Neural cell (in vitro differentiated cells): ENCODE data around the gene IMMP2L. TPM values are rescaled to one million over a fixed set of nuclear protein-coding genes. Genes with fewer than 3 reads are reported as not detected.

Experiments
- H2AFZ ChIP-seq: fragments of 200-600, 300-800 bp; sonication (generic), shearing (Covaris generic); 2 replicates; pipeline ENCODE4 v1.6.0; 2014; ENCODE audit warnings: low read depth, mild to moderate bottlenecking, antibody characterized with exemption, low read length, moderate library complexity
- H3F3A ChIP-seq: fragments of 200-600 bp; shearing (Covaris generic); 2 replicates; pipeline ENCODE4 v1.6.1; 2016; ENCODE audit warnings: mild to moderate bottlenecking, moderate library complexity, mixed read lengths, antibody characterized with exemption, low read length; ENCODE audit not compliant: insufficient read depth, poor library complexity, severe bottlenecking
- H3K27ac ChIP-seq: fragments of 200-600, 300-800 bp; sonication (generic), shearing (Covaris generic); 2 replicates; pipeline ENCODE4 v1.5.1; 2014; ENCODE audit warnings: mild to moderate bottlenecking, low read length, moderate library complexity
- H3K27me3 ChIP-seq: fragments of 300-800, 200-600 bp; sonication (generic), shearing (Covaris generic); 2 replicates; pipeline ENCODE4 v1.6.0; 2014; ENCODE audit warnings: mild to moderate bottlenecking, low read depth, low read length, moderate library complexity; ENCODE audit not compliant: insufficient read depth
- H3K36me3 ChIP-seq: fragments of 300-800, 200-600 bp; sonication (generic), shearing (Covaris generic); 2 replicates; pipeline ENCODE4 v1.5.1; 2014; ENCODE audit warnings: mild to moderate bottlenecking, antibody characterized with exemption, low read length, moderate library complexity; ENCODE audit not compliant: insufficient read depth
- H3K4me2 ChIP-seq: fragments of 300-800, 200-600 bp; sonication (generic), shearing (Covaris generic); 2 replicates; pipeline ENCODE4 v1.6.0; 2014; ENCODE audit warnings: mild to moderate bottlenecking, low read length
- H3K4me3 ChIP-seq: fragments of 300-800, 200-600 bp; sonication (generic), shearing (Covaris generic); 2 replicates; pipeline ENCODE4 v1.5.1; 2014; ENCODE audit warnings: mild to moderate bottlenecking, low read length, moderate library complexity
- H3K79me2 ChIP-seq: fragments of 200-600 bp; shearing (Covaris generic); replicated peaks from 2 replicates; pipeline ENCODE4 v1.6.0; 2014; ENCODE audit warnings: mild to moderate bottlenecking, low read length, moderate library complexity; ENCODE audit not compliant: insufficient read depth
- H3K9ac ChIP-seq: fragments of 300-800, 200-600 bp; sonication (generic), shearing (Covaris generic); 2 replicates; pipeline ENCODE4 v1.6.1; 2016; ENCODE audit warnings: mild to moderate bottlenecking, low read length, mixed read lengths
- H3K9me2 ChIP-seq: fragments of 200-600 bp; shearing (Covaris generic); 2 replicates; pipeline ENCODE4 v1.6.1; 2016; ENCODE audit warnings: mild to moderate bottlenecking, low read length, mixed read lengths; ENCODE audit not compliant: insufficient read depth
- H3K9me3 ChIP-seq: fragments of 200-600, 300-800 bp; sonication (generic), shearing (Covaris generic); 2 replicates; pipeline ENCODE4 v1.6.1; 2016; ENCODE audit warnings: mild to moderate bottlenecking, mixed run types, low read length, moderate library complexity, mixed read lengths
- H4K20me1 ChIP-seq: fragments of 200-600 bp; shearing (Covaris generic); 2 replicates; pipeline ENCODE4 v1.6.1; 2016; ENCODE audit warnings: mild to moderate bottlenecking, mixed run types; ENCODE audit not compliant: insufficient read depth
- EP300 ChIP-seq: fragments of 450-650 bp; conservative IDR thresholded peaks from 2 replicates; pipeline ENCODE4 v1.6.1; 2014; ENCODE audit warnings: antibody characterized with exemption, mild to moderate bottlenecking, moderate library complexity; ENCODE audit not compliant: poor library complexity, severe bottlenecking
- EZH2 ChIP-seq: fragments of 200-600, 300-800 bp; shearing (Covaris generic), sonication (generic); IDR thresholded peaks from 2 replicates; pipeline ENCODE4 v1.6.1; 2014; ENCODE audit warnings: antibody characterized with exemption, low read length, borderline replicate concordance, mild to moderate bottlenecking; ENCODE audit not compliant: insufficient read depth, poor library complexity, severe bottlenecking
- MXI1 ChIP-seq: fragments of 450-650 bp; conservative IDR thresholded peaks from 2 replicates; pipeline ENCODE4 v1.6.1; 2014; ENCODE audit warnings: antibody characterized with exemption, mild to moderate bottlenecking; ENCODE audit not compliant: poor library complexity, severe bottlenecking
- POLR2AphosphoS5 ChIP-seq: IDR thresholded peaks from 2 replicates; pipeline ENCODE4 v1.6.1; 2012
- RAD21 ChIP-seq: fragments of 450-650 bp; conservative IDR thresholded peaks from 2 replicates; pipeline ENCODE4 v1.6.1; 2014; ENCODE audit warnings: antibody characterized with exemption, mild to moderate bottlenecking, moderate library complexity
- SMC3 ChIP-seq: fragments of 450-650 bp; conservative IDR thresholded peaks from 2 replicates; pipeline ENCODE4 v1.6.1; 2014; ENCODE audit warnings: antibody characterized with exemption, mild to moderate bottlenecking, moderate library complexity; ENCODE audit not compliant: poor library complexity
- TAF1 ChIP-seq: IDR thresholded peaks from 2 replicates; pipeline ENCODE4 v1.6.1; 2012; ENCODE audit warnings: low read depth
- polyA plus RNA-seq: library from polyadenylated mRNA; depleted of rRNA; stranded (reverse); fragments of >200 nt; gene quantifications from 2 replicates; pipeline ENCODE4 v1.2.3, GENCODE V29; 2014
- TF ChIP-seq, protein P1 (sequence below): fragments of 450-650 bp; IDR thresholded peaks from 2 replicates; pipeline ENCODE4 v1.5.1; 2014; ENCODE audit warnings: antibody characterized with exemption, mild to moderate bottlenecking, moderate library complexity; ENCODE audit not compliant: poor library complexity, severe bottlenecking
- TF ChIP-seq, protein P2 (sequence below): IDR thresholded peaks from 2 replicates; pipeline ENCODE4 v1.6.1; 2012; ENCODE audit warnings: borderline replicate concordance

Gene IMMP2L
- polyA plus RNA-seq, 1 donor from 2014 or later, result 9.7 TPM

DNA sequence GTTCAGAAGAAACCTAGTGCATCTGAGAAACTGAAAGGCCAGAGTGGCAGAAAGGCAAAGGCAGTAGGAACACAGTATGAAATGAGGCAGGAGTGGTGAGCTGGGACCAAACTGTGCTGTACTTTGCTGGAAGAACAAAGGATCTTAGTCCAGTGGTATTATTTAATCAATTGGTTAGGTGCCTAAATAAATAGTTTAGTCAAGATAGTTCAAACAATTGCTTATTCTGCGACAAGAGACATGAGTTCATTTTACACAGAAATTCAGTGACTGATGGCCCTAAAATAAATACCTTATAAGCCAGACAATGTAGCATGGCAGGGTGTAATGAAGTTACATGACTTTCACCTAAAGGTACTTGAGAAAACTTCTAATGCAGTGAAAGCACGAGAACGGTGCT is 653.2 kb downstream of the IMMP2L start:
- Histone ChIP-seq H3F3A (no peaks in the 10 kb centered on the region), H3K36me3 (no peaks in the 10 kb centered on the region), H3K4me2 (no peak overlapping the region), H4K20me1 (no peaks in the 10 kb centered on the region), H3K4me3 (no peak overlapping the region), H3K27me3 (no peaks in the 10 kb centered on the region), H3K79me2 (no peaks in the 10 kb centered on the region), H3K9me2 (no peaks in the 10 kb centered on the region), H3K27ac (no peak overlapping the region), H2AFZ (no peak overlapping the region), H3K9ac (no peak overlapping the region), H3K9me3 (no peaks in the 10 kb centered on the region)
- TF ChIP-seq POLR2AphosphoS5, result no peak
- TF ChIP-seq TAF1, result no peak
- TF ChIP-seq SMC3, result no peak

DNA sequence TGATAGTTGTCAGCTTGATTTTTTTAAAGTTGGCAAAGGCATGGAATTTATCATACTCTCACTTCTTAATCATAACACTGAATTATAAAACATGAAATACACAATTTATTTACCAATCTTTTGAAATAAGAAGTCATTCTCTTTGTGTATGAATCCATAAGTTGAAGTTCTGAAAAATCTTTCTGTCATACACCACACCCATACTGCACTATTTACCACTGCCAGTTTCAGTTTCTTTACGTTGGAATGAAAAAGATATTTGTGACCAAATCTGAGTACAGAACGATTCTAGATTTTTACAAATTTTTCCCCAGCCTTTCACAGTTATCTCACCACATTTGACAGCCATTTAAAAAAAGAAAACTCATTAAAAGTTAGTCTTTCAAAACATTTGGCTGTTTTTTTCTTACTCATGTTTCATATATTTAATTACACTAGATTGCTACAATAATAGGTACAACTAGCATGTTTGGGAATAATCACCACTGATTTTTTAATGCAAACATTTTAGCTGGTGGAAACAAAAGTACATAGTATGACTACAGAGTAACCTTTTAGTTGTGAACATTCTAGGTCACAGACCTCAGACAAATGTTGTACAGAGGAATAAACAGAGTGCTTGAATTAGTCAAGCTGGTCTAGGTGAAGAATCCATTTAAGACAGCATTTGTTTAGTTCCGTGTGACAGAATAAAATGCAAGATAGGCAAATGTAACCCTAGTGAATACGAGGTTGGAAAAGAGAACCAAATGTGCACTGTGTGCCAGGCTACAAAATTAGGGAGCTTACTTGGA is 656.3 kb downstream of the IMMP2L start:
- H3K9me3 ChIP-seq, result no peaks in the 10 kb centered on the region
- H3F3A ChIP-seq, result no peaks in the 10 kb centered on the region
- H3K4me3 ChIP-seq, result no peak overlapping the region
- H3K9ac ChIP-seq, result no peak overlapping the region
- H3K9me2 ChIP-seq, result no peaks in the 10 kb centered on the region
- no peaks in the 10 kb centered on the region for H3K36me3 ChIP-seq
- no peak overlapping the region for H3K4me2 ChIP-seq
- no peaks in the 10 kb centered on the region for H3K27me3 ChIP-seq
- H3K79me2 ChIP-seq, result no peaks in the 10 kb centered on the region
- no peak overlapping the region for H3K27ac ChIP-seq
- H2AFZ ChIP-seq, result no peak overlapping the region
- TF ChIP-seq EZH2 (no peak), POLR2AphosphoS5 (no peak), MXI1 (no peak), TAF1 (no peak), RAD21 (no peak), EP300 (no peak)
- TF ChIP-seq, protein P1, sequence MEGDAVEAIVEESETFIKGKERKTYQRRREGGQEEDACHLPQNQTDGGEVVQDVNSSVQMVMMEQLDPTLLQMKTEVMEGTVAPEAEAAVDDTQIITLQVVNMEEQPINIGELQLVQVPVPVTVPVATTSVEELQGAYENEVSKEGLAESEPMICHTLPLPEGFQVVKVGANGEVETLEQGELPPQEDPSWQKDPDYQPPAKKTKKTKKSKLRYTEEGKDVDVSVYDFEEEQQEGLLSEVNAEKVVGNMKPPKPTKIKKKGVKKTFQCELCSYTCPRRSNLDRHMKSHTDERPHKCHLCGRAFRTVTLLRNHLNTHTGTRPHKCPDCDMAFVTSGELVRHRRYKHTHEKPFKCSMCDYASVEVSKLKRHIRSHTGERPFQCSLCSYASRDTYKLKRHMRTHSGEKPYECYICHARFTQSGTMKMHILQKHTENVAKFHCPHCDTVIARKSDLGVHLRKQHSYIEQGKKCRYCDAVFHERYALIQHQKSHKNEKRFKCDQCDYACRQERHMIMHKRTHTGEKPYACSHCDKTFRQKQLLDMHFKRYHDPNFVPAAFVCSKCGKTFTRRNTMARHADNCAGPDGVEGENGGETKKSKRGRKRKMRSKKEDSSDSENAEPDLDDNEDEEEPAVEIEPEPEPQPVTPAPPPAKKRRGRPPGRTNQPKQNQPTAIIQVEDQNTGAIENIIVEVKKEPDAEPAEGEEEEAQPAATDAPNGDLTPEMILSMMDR, result no peak
- no peaks in the 10 kb centered on the region for H4K20me1 ChIP-seq

DNA sequence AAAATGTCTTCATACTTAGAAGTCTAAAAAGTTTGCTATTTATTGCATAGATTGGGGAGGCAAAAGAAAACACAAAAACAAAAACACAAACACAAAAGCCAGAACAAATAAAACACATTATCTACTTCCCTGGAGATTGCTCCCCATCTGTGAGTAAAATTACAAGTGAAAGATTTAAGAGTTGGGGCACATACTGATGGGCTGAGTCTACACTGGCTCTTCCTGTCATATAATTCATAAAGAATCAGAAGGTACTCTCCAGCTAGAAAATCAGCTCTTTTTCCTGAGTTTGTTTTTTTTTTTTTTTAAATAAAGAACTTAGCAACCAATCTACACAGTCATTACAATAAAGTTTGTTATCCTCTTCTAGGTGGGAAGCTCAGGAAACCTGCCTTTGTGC is 663.8 kb downstream of the IMMP2L start:
- no peaks in the 10 kb centered on the region for H4K20me1 ChIP-seq
- H3K9me2 ChIP-seq, result no peaks in the 10 kb centered on the region
- H3K4me3 ChIP-seq, result no peak overlapping the region
- no peaks in the 10 kb centered on the region for H3K79me2 ChIP-seq
- no peaks in the 10 kb centered on the region for H3K27me3 ChIP-seq
- H3K4me2 ChIP-seq, result no peak overlapping the region
- H2AFZ ChIP-seq, result no peak overlapping the region
- H3K27ac ChIP-seq, result no peak overlapping the region
- H3F3A ChIP-seq, result no peaks in the 10 kb centered on the region
- TF ChIP-seq, protein P1, result no peak
- TF ChIP-seq, protein P2, sequence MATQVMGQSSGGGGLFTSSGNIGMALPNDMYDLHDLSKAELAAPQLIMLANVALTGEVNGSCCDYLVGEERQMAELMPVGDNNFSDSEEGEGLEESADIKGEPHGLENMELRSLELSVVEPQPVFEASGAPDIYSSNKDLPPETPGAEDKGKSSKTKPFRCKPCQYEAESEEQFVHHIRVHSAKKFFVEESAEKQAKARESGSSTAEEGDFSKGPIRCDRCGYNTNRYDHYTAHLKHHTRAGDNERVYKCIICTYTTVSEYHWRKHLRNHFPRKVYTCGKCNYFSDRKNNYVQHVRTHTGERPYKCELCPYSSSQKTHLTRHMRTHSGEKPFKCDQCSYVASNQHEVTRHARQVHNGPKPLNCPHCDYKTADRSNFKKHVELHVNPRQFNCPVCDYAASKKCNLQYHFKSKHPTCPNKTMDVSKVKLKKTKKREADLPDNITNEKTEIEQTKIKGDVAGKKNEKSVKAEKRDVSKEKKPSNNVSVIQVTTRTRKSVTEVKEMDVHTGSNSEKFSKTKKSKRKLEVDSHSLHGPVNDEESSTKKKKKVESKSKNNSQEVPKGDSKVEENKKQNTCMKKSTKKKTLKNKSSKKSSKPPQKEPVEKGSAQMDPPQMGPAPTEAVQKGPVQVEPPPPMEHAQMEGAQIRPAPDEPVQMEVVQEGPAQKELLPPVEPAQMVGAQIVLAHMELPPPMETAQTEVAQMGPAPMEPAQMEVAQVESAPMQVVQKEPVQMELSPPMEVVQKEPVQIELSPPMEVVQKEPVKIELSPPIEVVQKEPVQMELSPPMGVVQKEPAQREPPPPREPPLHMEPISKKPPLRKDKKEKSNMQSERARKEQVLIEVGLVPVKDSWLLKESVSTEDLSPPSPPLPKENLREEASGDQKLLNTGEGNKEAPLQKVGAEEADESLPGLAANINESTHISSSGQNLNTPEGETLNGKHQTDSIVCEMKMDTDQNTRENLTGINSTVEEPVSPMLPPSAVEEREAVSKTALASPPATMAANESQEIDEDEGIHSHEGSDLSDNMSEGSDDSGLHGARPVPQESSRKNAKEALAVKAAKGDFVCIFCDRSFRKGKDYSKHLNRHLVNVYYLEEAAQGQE, result no peak
- TF ChIP-seq TAF1, result no peak
- no peak for TF ChIP-seq RAD21
- TF ChIP-seq MXI1, result no peak
- H3K36me3 ChIP-seq, result no peaks in the 10 kb centered on the region
- H3K9me3 ChIP-seq, result peaks cover 5% of the 10 kb centered on the region
- H3K9ac ChIP-seq, result no peak overlapping the region
